Activated CD4-positive, alpha-beta memory T cell treated with anti-CD3 and anti-CD28 coated beads for 36 hours (primary cell): Measurements from ENCODE around the gene KIAA0753. TPM values are rescaled to one million over a fixed set of nuclear protein-coding genes. Genes with fewer than 3 reads are reported as not detected.
A peak's percentile ranks its signal among the peaks of the same experiment; 100 is the strongest.

Experiments used
- CTCF ChIA-PET: fragments of 350-600 bp; sonication (Branson Sonifier 250); formaldehyde crosslinking; loops from one replicate; lab custom pipeline; 2021; ENCODE audit warnings: antibody characterized with exemption, inconsistent platforms; lab: Charles Lee
- POLR2A ChIA-PET: fragments of 350-600 bp; sonication (Branson Sonifier 250); formaldehyde crosslinking; loops from one replicate; lab custom pipeline; 2021; ENCODE audit warnings: antibody characterized with exemption; lab: Charles Lee
- DNase-seq: peaks from one replicate; pipeline ENCODE4 v3.0.0-alpha.2; 2020
- H3K27ac Mint-ChIP-seq: one replicate; pipeline ENCODE4 v1.8.0; 2021; ENCODE audit warnings: mixed read lengths
- H3K27me3 Mint-ChIP-seq: one replicate; pipeline ENCODE4 v1.8.0; 2021; ENCODE audit warnings: mixed read lengths
- H3K36me3 Mint-ChIP-seq: one replicate; pipeline ENCODE4 v1.8.0; 2021; ENCODE audit warnings: mixed read lengths
- H3K4me1 Mint-ChIP-seq: one replicate; pipeline ENCODE4 v1.8.0; 2021; ENCODE audit warnings: low read depth, mixed read lengths
- H3K4me3 Mint-ChIP-seq: one replicate; pipeline ENCODE4 v1.8.0; 2021; ENCODE audit warnings: mild to moderate bottlenecking, mixed read lengths
- H3K9me3 Mint-ChIP-seq: one replicate; pipeline ENCODE4 v1.8.0; 2021; ENCODE audit warnings: mixed read lengths
- intact Hi-C: fragments of 100-400 bp; cut with micrococcal nuclease; formaldehyde crosslinking; loops from one replicate; pipeline ENCODE4 v1.15.1; 2023
- total RNA-seq, 2 experiments: library from RNA; stranded (reverse); gene quantifications; one replicate each; pipeline ENCODE4 v1.2.3, GENCODE V29; 2021

The KIAA0753 gene
- total RNA-seq, 2 experiments from 2014 or later, result 14.2 to 14.7 TPM

GRCh38 chr17:6677946-6678345, 37.4 kb upstream of the KIAA0753 start:
- ChIA-PET CTCF (interaction anchor here (1.0 kb wide), 1 partner anchor 217 kb away, joined by 3 read pairs; no protein-coding TSS in a partner anchor), POLR2A (no interaction called here)
- DNase-seq, result no peak
- intact Hi-C loops, result no loop called here
- Mint-ChIP-seq H3K36me3 (no peaks in the 10 kb centered on the region), H3K4me1 (peaks cover 5% of the 10 kb centered on the region), H3K9me3 (no peaks in the 10 kb centered on the region), H3K27me3 (peaks cover 17% of the 10 kb centered on the region), H3K27ac (no peak overlapping the region), H3K4me3 (no peak overlapping the region)

- Mint-ChIP-seq H3K27ac (no peak overlapping the region), H3K9me3 (no peaks in the 10 kb centered on the region), H3K4me3 (no peak overlapping the region), H3K36me3 (no peaks in the 10 kb centered on the region), H3K4me1 (peaks cover 5% of the 10 kb centered on the region), H3K27me3 (peaks cover 14% of the 10 kb centered on the region)
- POLR2A ChIA-PET, result no interaction called here
- peak; percentile 32 for DNase-seq
- CTCF ChIA-PET, result interaction anchor here (1.0 kb wide), 2 partner anchors 11 to 218 kb away, joined by 3 to 4 read pairs; no protein-coding TSS in a partner anchor
- intact Hi-C loops, result no loop called here
These were observed 36.8 kb upstream of the KIAA0753 start for GRCh38 chr17:6677158-6677831.

GRCh38 chr17:6676802-6677157, 36.3 kb upstream of the KIAA0753 start:
- Mint-ChIP-seq H3K36me3 (no peaks in the 10 kb centered on the region), H3K27me3 (peaks cover 13% of the 10 kb centered on the region), H3K9me3 (no peaks in the 10 kb centered on the region), H3K4me1 (peaks cover 5% of the 10 kb centered on the region), H3K27ac (no peak overlapping the region), H3K4me3 (no peak overlapping the region)
- no peak for DNase-seq
- POLR2A ChIA-PET, result interaction anchor here (0.6 kb wide), 1 partner anchor 112 kb away, joined by 7 read pairs; no protein-coding TSS in a partner anchor
- CTCF ChIA-PET, result interaction anchor here (1.0 kb wide), 1 partner anchor 10 kb away, joined by 4 read pairs; no protein-coding TSS in a partner anchor
- intact Hi-C loops, result no loop called here

GRCh38 chr17:6675201-6675825, 34.8 kb upstream of the KIAA0753 start:
- Mint-ChIP-seq H3K36me3 (no peaks in the 10 kb centered on the region), H3K4me1 (peaks cover 5% of the 10 kb centered on the region), H3K4me3 (no peak overlapping the region), H3K27me3 (peaks cover 10% of the 10 kb centered on the region), H3K9me3 (no peaks in the 10 kb centered on the region), H3K27ac (no peak overlapping the region)
- CTCF ChIA-PET, result no interaction called here
- no peak for DNase-seq
- POLR2A ChIA-PET, result no interaction called here
- intact Hi-C loops, result no loop called here

- Mint-ChIP-seq H3K9me3 (no peaks in the 10 kb centered on the region), H3K4me3 (no peak overlapping the region), H3K4me1 (peaks cover 5% of the 10 kb centered on the region), H3K27me3 (peaks cover 8% of the 10 kb centered on the region), H3K27ac (no peak overlapping the region), H3K36me3 (no peaks in the 10 kb centered on the region)
- no peak for DNase-seq
- ChIA-PET CTCF (no interaction called here), POLR2A (no interaction called here)
- intact Hi-C loops, result no loop called here
These were observed 34.1 kb upstream of the KIAA0753 start for GRCh38 chr17:6674586-6674985.

GRCh38 chr17:6671431-6671830, 30.9 kb upstream of the KIAA0753 start:
- Mint-ChIP-seq H3K4me1 (peaks cover 2% of the 10 kb centered on the region), H3K4me3 (no peak overlapping the region), H3K27ac (no peak overlapping the region), H3K36me3 (no peaks in the 10 kb centered on the region), H3K27me3 (no peaks in the 10 kb centered on the region), H3K9me3 (no peaks in the 10 kb centered on the region)
- intact Hi-C loops, result no loop called here
- ChIA-PET CTCF (no interaction called here), POLR2A (no interaction called here)
- no peak for DNase-seq

- intact Hi-C loops, result no loop called here
- Mint-ChIP-seq H3K4me3 (no peak overlapping the region), H3K4me1 (peaks cover 2% of the 10 kb centered on the region), H3K36me3 (no peaks in the 10 kb centered on the region), H3K27me3 (no peaks in the 10 kb centered on the region), H3K27ac (no peak overlapping the region), H3K9me3 (no peaks in the 10 kb centered on the region)
- DNase-seq, result no peak
- POLR2A ChIA-PET, result no interaction called here
- CTCF ChIA-PET, result no interaction called here
These were observed 30.5 kb upstream of the KIAA0753 start for GRCh38 chr17:6670999-6671398.

GRCh38 chr17:6670571-6670970, 30.1 kb upstream of the KIAA0753 start:
- POLR2A ChIA-PET, result no interaction called here
- no peaks in the 10 kb centered on the region for H3K27me3 Mint-ChIP-seq

GRCh38 chr17:6669479-6670212, 29.1 kb upstream of the KIAA0753 start:
- intact Hi-C loops, result loop anchor here (5.0 to 10.0 kb wide), 2 partner anchors 225 to 333 kb away; no protein-coding TSS in a partner anchor
- DNase-seq, result no peak
- CTCF ChIA-PET, result interaction anchor here (0.9 to 1.5 kb wide), 3 partner anchors 173 to 224 kb away, joined by 3 to 4 read pairs (median 3); no protein-coding TSS in a partner anchor
- POLR2A ChIA-PET, result no interaction called here
- Mint-ChIP-seq H3K9me3 (no peaks in the 10 kb centered on the region), H3K36me3 (no peaks in the 10 kb centered on the region), H3K27ac (no peak overlapping the region), H3K4me1 (peaks cover 2% of the 10 kb centered on the region), H3K4me3 (no peak overlapping the region), H3K27me3 (no peaks in the 10 kb centered on the region)

More at GRCh38 chr17:6670571-6670970, 30.1 kb upstream of the KIAA0753 start:
- intact Hi-C loops, result no loop called here
- H3K4me1 Mint-ChIP-seq, result peaks cover 2% of the 10 kb centered on the region
- no peak for DNase-seq
- no peaks in the 10 kb centered on the region for H3K36me3 Mint-ChIP-seq
- no peaks in the 10 kb centered on the region for H3K9me3 Mint-ChIP-seq
- H3K27ac Mint-ChIP-seq, result no peak overlapping the region
- H3K4me3 Mint-ChIP-seq, result no peak overlapping the region
- CTCF ChIA-PET, result interaction anchor here (1.2 kb wide), 1 partner anchor 223 kb away, joined by 4 read pairs; no protein-coding TSS in a partner anchor

- H3K9me3 Mint-ChIP-seq, result no peaks in the 10 kb centered on the region
- no peak overlapping the region for H3K27ac Mint-ChIP-seq
- CTCF ChIA-PET, result interaction anchor here (0.9 to 1.5 kb wide), 2 partner anchors 173 to 175 kb away, joined by 3 read pairs; no protein-coding TSS in a partner anchor
- no peaks in the 10 kb centered on the region for H3K27me3 Mint-ChIP-seq
- intact Hi-C loops, result loop anchor here (5.0 to 10.0 kb wide), 2 partner anchors 226 to 333 kb away; no protein-coding TSS in a partner anchor
- POLR2A ChIA-PET, result no interaction called here
- H3K36me3 Mint-ChIP-seq, result no peaks in the 10 kb centered on the region
- H3K4me1 Mint-ChIP-seq, result peaks cover 2% of the 10 kb centered on the region
- no peak for DNase-seq
- no peak overlapping the region for H3K4me3 Mint-ChIP-seq
These were observed 28.4 kb upstream of the KIAA0753 start for GRCh38 chr17:6668727-6669425.

GRCh38 chr17:6668219-6668618, 27.7 kb upstream of the KIAA0753 start:
- Mint-ChIP-seq H3K27ac (no peak overlapping the region), H3K9me3 (no peaks in the 10 kb centered on the region), H3K4me3 (no peak overlapping the region), H3K4me1 (peaks cover 2% of the 10 kb centered on the region), H3K36me3 (no peaks in the 10 kb centered on the region), H3K27me3 (no peaks in the 10 kb centered on the region)
- ChIA-PET POLR2A (no interaction called here), CTCF (interaction anchor here (0.8 kb wide), 1 partner anchor 20 kb away, joined by 3 read pairs; no protein-coding TSS in a partner anchor)
- intact Hi-C loops, result loop anchor here (5.0 to 10.0 kb wide), 2 partner anchors 227 to 334 kb away; no protein-coding TSS in a partner anchor
- no peak for DNase-seq
